Tibial artery (tissue), 4 donors: ENCODE measurements around the gene ELF1.

Experiments used
- DNase-seq, 2 donors: peaks; one replicate each; pipeline ENCODE4 v3.0.0-alpha.2; 2019
- H3K27ac ChIP-seq, 2 donors: fragments of 200-600 bp; sonication (generic) in 1 of 2; 1 replicate in 1 of 2; 2 replicates in 1 of 2; pipeline ENCODE4 v1.5.1; 2018 to 2019; ENCODE audit warnings: mild to moderate bottlenecking in 1 of 2
- H3K27me3 ChIP-seq, 2 donors: fragments of 200-600 bp; sonication (generic) in 1 of 2; one replicate each; pipeline versions ENCODE4 v1.5.1 to v1.6.0; 2016 to 2019
- H3K36me3 ChIP-seq, 3 donors: fragments of 200-600 bp; sonication (generic) in 2 of 3; one replicate each; pipeline ENCODE4 v1.5.1; 2016 to 2019; ENCODE audit warnings: mild to moderate bottlenecking in 2 of 3
- H3K4me1 ChIP-seq, 4 donors: fragments of 200-600 bp; sonication (generic) in 2 of 4; 1 replicate in 3 of 4; 2 replicates in 1 of 4; pipeline ENCODE4 v1.5.1; 2016 to 2019
- H3K4me3 ChIP-seq, 2 donors: fragments of 200-600 bp; sonication (generic) in 1 of 2; 1 replicate in 1 of 2; 2 replicates in 1 of 2; pipeline ENCODE4 v1.5.1; 2018 to 2019; ENCODE audit warnings: mild to moderate bottlenecking in 2 of 2
- H3K9me3 ChIP-seq, 3 donors: fragments of 200-600 bp; sonication (generic) in 1 of 3; one replicate each; pipeline ENCODE4 v1.5.1; 2016 to 2019
- intact Hi-C: fragments of 100-400 bp; cut with DNase I; formaldehyde crosslinking; loops from one replicate; pipeline ENCODE4 v1.15.0; 2023; ENCODE audit warnings: low total_unique reads
- TF ChIP-seq, protein P1 (sequence below), 2 experiments: fragments of 200-600 bp in 1 of 2; fragments of 450-650 bp in 1 of 2; IDR thresholded peaks; one replicate each; pipeline ENCODE4 v1.5.1; 2017 to 2019; ENCODE audit warnings: antibody characterized with exemption in 2 of 2, mild to moderate bottlenecking in 1 of 2, moderate library complexity in 1 of 2

Gene ELF1

DNA sequence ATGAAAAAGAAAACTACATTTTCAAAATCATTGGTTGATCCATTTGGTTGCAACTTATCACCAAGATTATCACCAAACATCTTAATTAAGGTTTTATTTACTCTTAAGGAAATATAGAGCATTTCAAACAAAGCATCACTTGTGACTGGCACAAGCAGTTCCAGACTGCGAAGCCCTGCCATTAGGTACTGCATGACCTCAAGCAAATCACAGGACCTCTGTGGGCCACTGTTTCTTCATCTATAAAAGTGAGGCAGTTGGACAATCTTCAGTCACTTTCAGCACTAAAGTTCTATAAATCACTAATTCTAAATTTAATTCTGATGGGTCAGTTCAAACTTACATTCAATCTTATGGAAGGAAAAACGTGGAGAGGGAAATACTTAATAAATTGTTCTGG, 2.0 kb downstream of the ELF1 start:
- Histone ChIP-seq H3K36me3 (no peaks in the 10 kb centered on the region), H3K27me3 (no peaks in the 10 kb centered on the region), H3K4me3 (peak overlapping the region in 1 of 2 donors; percentile 15), H3K4me1 (peaks cover 0 to 42% (median 9%) of the 10 kb centered on the region in 4 donors), H3K27ac (peak overlapping the region in 1 of 2 donors; percentile 22), H3K9me3 (no peaks in the 10 kb centered on the region)
- peak in 1 of 2 donors; percentile 34 for DNase-seq
- TF ChIP-seq, protein P1, sequence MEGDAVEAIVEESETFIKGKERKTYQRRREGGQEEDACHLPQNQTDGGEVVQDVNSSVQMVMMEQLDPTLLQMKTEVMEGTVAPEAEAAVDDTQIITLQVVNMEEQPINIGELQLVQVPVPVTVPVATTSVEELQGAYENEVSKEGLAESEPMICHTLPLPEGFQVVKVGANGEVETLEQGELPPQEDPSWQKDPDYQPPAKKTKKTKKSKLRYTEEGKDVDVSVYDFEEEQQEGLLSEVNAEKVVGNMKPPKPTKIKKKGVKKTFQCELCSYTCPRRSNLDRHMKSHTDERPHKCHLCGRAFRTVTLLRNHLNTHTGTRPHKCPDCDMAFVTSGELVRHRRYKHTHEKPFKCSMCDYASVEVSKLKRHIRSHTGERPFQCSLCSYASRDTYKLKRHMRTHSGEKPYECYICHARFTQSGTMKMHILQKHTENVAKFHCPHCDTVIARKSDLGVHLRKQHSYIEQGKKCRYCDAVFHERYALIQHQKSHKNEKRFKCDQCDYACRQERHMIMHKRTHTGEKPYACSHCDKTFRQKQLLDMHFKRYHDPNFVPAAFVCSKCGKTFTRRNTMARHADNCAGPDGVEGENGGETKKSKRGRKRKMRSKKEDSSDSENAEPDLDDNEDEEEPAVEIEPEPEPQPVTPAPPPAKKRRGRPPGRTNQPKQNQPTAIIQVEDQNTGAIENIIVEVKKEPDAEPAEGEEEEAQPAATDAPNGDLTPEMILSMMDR (IDR thresholded peaks at IDR 0.05), result no peak
- intact Hi-C loops, result no loop called here

DNA sequence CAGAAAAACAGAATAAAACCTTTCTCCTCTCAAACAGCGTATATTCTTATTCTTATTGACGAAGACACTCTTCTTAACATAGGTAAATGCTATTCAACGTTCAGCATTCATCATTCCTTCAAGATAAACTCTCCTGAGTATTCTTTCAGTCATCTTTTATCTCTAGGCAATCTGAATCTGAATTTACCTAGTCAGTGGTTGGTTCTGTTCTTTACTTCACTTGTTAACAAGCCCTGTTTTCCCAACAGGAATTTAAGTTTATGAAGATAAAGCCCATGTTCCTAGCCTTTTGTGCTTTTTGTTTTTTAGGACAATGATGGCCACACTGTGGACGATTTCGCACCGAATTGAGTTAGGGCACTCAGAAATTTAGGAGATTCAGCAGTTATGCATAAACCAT, 3.2 kb downstream of the ELF1 start:
- TF ChIP-seq, protein P1 (IDR thresholded peaks at IDR 0.05), result no peak
- no peaks in the 10 kb centered on the region for H3K36me3 ChIP-seq
- H3K4me3 ChIP-seq, result no peak overlapping the region
- no peak overlapping the region for H3K27ac ChIP-seq
- intact Hi-C loops, result no loop called here
- no peaks in the 10 kb centered on the region for H3K9me3 ChIP-seq
- peaks cover 0 to 29% (median 9%) of the 10 kb centered on the region in 4 donors for H3K4me1 ChIP-seq
- DNase-seq, result no peak
- H3K27me3 ChIP-seq, result no peaks in the 10 kb centered on the region

DNA sequence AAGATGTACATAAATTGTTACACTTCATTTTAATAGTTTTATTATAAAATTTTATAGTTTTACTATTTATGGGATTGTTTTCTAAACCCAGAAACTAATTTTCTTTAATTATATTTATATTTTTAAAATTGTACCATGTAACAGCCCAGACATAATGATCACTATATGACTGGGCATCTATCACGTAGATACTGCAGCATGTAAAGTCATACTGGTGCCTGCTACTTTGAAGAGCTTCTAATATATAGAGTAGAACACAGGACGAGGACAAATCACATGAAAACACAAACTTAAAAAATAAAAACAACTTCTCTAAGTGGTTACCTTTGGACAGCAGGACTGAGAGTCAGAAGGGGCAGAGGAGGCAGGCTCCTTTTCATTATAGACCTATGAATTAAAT, 5.3 kb downstream of the ELF1 start:
- peaks cover 0 to 10% (median 5%) of the 10 kb centered on the region in 4 donors for H3K4me1 ChIP-seq
- TF ChIP-seq, protein P1 (IDR thresholded peaks at IDR 0.05), result no peak
- no peaks in the 10 kb centered on the region for H3K27me3 ChIP-seq
- H3K27ac ChIP-seq, result no peak overlapping the region
- no peak for DNase-seq
- no peaks in the 10 kb centered on the region for H3K36me3 ChIP-seq
- H3K4me3 ChIP-seq, result no peak overlapping the region
- no peaks in the 10 kb centered on the region for H3K9me3 ChIP-seq
- intact Hi-C loops, result no loop called here

DNA sequence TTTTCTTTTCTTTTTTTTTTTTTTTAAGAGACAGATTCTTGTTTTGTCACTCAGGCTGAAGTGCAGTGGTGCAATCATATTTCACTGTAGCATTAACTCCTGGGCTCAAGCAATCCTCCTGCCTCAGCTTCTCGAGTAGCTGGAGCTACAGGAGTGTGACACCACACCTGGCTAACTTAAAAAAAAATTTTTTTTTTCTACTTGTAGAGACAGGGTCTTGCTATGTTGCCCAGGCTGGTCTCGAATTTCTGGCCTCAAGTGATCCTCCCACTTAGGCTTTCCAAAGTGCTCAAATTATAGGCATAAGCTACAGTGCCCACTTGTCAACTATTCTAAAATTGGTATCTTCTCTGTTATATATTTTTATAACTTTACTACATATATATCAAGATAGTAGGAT, 6.6 kb downstream of the ELF1 start:
- no peaks in the 10 kb centered on the region for H3K36me3 ChIP-seq
- DNase-seq, result no peak

DNA sequence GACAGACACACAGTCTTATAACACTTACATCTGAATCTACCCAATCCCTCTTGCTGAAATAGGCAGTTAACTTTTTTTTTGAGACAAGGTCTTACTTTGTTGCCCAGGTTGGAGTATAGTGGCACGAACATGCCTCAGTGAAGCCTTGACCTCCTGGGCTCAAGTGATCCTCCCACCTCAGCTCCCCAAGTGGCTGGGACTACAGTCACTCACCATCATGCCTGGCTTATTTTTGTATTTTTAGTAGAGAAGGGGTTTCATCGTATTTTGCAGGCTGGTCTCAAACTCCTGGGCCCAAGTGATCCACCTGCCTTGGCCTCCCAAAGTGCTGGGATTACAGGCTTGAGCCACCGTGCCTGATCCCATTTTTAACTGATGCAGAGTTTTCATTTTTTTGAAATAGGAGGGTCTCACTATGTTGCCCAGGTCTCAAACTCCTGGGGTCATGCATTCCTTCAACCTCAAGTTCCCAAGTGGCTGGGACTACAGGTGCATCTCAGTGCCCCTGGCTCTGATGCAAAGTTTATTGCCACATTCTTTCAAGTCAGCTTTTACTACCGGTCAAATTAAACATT, 7.6 kb downstream of the ELF1 start:
- Histone ChIP-seq H3K27ac (no peak overlapping the region), H3K27me3 (no peaks in the 10 kb centered on the region), H3K4me3 (no peak overlapping the region), H3K36me3 (no peaks in the 10 kb centered on the region), H3K9me3 (no peaks in the 10 kb centered on the region), H3K4me1 (peaks cover 0 to 22% (median 4%) of the 10 kb centered on the region in 4 donors)
- intact Hi-C loops, result no loop called here
- DNase-seq, result no peak
- TF ChIP-seq, protein P1 (IDR thresholded peaks at IDR 0.05), result no peak

More for the DNA sequence above, 6.6 kb downstream of the ELF1 start:
- TF ChIP-seq, protein P1 (IDR thresholded peaks at IDR 0.05), result no peak
- Histone ChIP-seq H3K27ac (no peak overlapping the region), H3K4me1 (peaks cover 0 to 19% (median 6%) of the 10 kb centered on the region in 4 donors), H3K4me3 (no peak overlapping the region), H3K27me3 (no peaks in the 10 kb centered on the region), H3K9me3 (no peaks in the 10 kb centered on the region)
- intact Hi-C loops, result no loop called here
